K562 (cell line): ENCODE data around the gene BIRC7. TPM values are rescaled to one million over a fixed set of nuclear protein-coding genes. Genes with fewer than 3 reads are reported as not detected.

Experiments used
- ATAC-seq: fragments of 200-7000 bp; cut with Tn5 transposase; 3 replicates; pipeline ENCODE4 v1.9.1; 2020; ENCODE audit warnings: moderate library complexity
- BruUV-seq: library from RNA; stranded (reverse); fragments of 400-500 nt; replicated peaks from 2 replicates; lab custom pipeline; 2021; lab: Mats Ljungman, UMichigan
- CTCF ChIA-PET: fragments of 300-600 bp; formaldehyde crosslinking; extraction: SDS; loops from one replicate; lab custom pipeline; 2021; ENCODE audit warnings: low intra/inter-chr PET ratio; lab: Yijun Ruan, JAX
- POLR2A ChIA-PET: fragments of 300-600, 350-650 bp; sonication (Branson Sonifier 250); formaldehyde crosslinking; extraction: SDS; loops from one replicate; lab custom pipeline; 2021; ENCODE audit warnings: antibody characterized with exemption, inconsistent platforms; lab: Yijun Ruan, JAX
- DNase-seq, 4 experiments: peaks; one replicate each; pipeline versions ENCODE4 v3.0.0 to v3.0.0-alpha.2; 2011 to 2018; ENCODE audit warnings: low spot score in 3 of 4, mixed read lengths in 3 of 4; ENCODE audit errors: extremely low read depth in 1 of 4
- FAIRE-seq: peaks from 2 replicates; lab custom pipeline; 2011; peaks lifted over from hg19 to GRCh38; lab: Jason Lieb, UNC
- H2AFZ ChIP-seq: 2 replicates; pipeline ENCODE4 v1.6.0; 2011; ENCODE audit warnings: low read depth, low read length, control low read depth, inconsistent platforms
- H3K27ac ChIP-seq: fragments of 200-600 bp; 3 replicates; pipeline ENCODE4 v1.8.0; 2011; ENCODE audit warnings: low read depth, mild to moderate bottlenecking, control low read depth, inconsistent platforms, low read length, moderate library complexity, mixed read lengths; ENCODE audit errors: extremely low read depth
- H3K27me3 ChIP-seq, 2 experiments: fragments of 300-600 bp in 1 of 2; 2 replicates in 1 of 2; 3 replicates in 1 of 2; pipeline versions ENCODE4 v1.6.0 to v1.8.0; 2011; ENCODE audit warnings: inconsistent platforms in 2 of 2, low read length in 2 of 2, mild to moderate bottlenecking in 1 of 2, mixed read lengths in 1 of 2, moderate library complexity in 1 of 2; ENCODE audit not compliant: control insufficient read depth in 2 of 2, insufficient read depth in 2 of 2
- H3K36me3 ChIP-seq: fragments of 300-600 bp; 3 replicates; pipeline ENCODE4 v1.8.0; 2011; ENCODE audit warnings: mild to moderate bottlenecking, low read length, inconsistent platforms; ENCODE audit not compliant: control insufficient read depth, insufficient read depth
- H3K4me1 ChIP-seq, 2 experiments: fragments of 200-600 bp in 1 of 2; replicated peaks in 1 of 2; 2 replicates in 1 of 2; 3 replicates in 1 of 2; pipeline versions ENCODE4 v1.5.1 to v1.8.0; 2011; ENCODE audit warnings: inconsistent platforms in 2 of 2, low read length in 2 of 2, mild to moderate bottlenecking in 1 of 2, mixed read lengths in 1 of 2, moderate library complexity in 1 of 2; ENCODE audit not compliant: control insufficient read depth in 2 of 2, insufficient read depth in 2 of 2
- H3K4me2 ChIP-seq: 2 replicates; pipeline ENCODE4 v1.6.1; 2011; ENCODE audit warnings: low read length, control low read depth, inconsistent platforms, mixed read lengths; ENCODE audit not compliant: insufficient read depth
- H3K4me3 ChIP-seq: fragments of 200-600 bp; sonication (generic), shearing (Covaris generic); 2 replicates; pipeline ENCODE4 v1.5.1; 2016; ENCODE audit warnings: control low read depth, inconsistent platforms
- H3K79me2 ChIP-seq: fragments of 200-600 bp; 3 replicates; pipeline ENCODE4 v1.8.0; 2011; ENCODE audit warnings: low read length, inconsistent platforms; ENCODE audit not compliant: control insufficient read depth, insufficient read depth
- H3K9ac ChIP-seq, 2 experiments: 2 replicates each; pipeline versions ENCODE4 v1.6.0 to v1.6.1; 2011; ENCODE audit warnings: low read depth in 2 of 2, low read length in 2 of 2, control low read depth in 1 of 2, inconsistent platforms in 1 of 2, mild to moderate bottlenecking in 1 of 2, mixed read lengths in 1 of 2; ENCODE audit not compliant: insufficient read depth in 1 of 2
- H3K9me1 ChIP-seq: one replicate; pipeline ENCODE4 v1.6.0; 2011; ENCODE audit warnings: inconsistent platforms, mild to moderate bottlenecking, low read length, moderate library complexity; ENCODE audit not compliant: control insufficient read depth, insufficient read depth
- H3K9me3 ChIP-seq: replicated peaks from 2 replicates; pipeline ENCODE4 v1.5.1; 2011; ENCODE audit warnings: low read depth, low read length, inconsistent platforms; ENCODE audit not compliant: control insufficient read depth, insufficient read depth
- H4K20me1 ChIP-seq: replicated peaks from 2 replicates; pipeline ENCODE4 v1.6.1; 2011; ENCODE audit warnings: low read length, inconsistent platforms, mixed read lengths; ENCODE audit not compliant: control insufficient read depth, insufficient read depth
- C11orf30 ChIP-seq: fragments of 450-650 bp; IDR thresholded peaks from 2 replicates; pipeline ENCODE4 v1.6.1; 2016; ENCODE audit warnings: low read depth, mild to moderate bottlenecking
- E4F1 ChIP-seq: fragments of 250-450 bp; sonication (Bioruptor Pico); IDR thresholded peaks from 2 replicates; pipeline ENCODE4 v1.5.0; 2021; ENCODE audit warnings: mild to moderate bottlenecking, borderline replicate concordance
- EGR1 ChIP-seq: fragments of 450-650 bp; conservative IDR thresholded peaks from 2 replicates; pipeline ENCODE4 v1.6.1; 2017; ENCODE audit warnings: mild to moderate bottlenecking
- EP300 ChIP-seq: IDR thresholded peaks from 2 replicates; pipeline ENCODE4 v1.6.1; 2012; ENCODE audit warnings: low read length, improper control_type of control experiment
- FOS ChIP-seq: IDR thresholded peaks from 3 replicates; pipeline ENCODE4 v1.6.1; 2011; ENCODE audit not compliant: insufficient read length; ENCODE audit errors: extremely low read depth
- GABPB2 ChIP-seq: fragments of 250-450 bp; sonication (Bioruptor Pico); conservative IDR thresholded peaks from 2 replicates; pipeline ENCODE4 v1.5.1; 2021; ENCODE audit warnings: mild to moderate bottlenecking
- HLTF ChIP-seq: fragments of 450-650 bp; IDR thresholded peaks from 2 replicates; pipeline ENCODE4 v1.6.1; 2016
- KLF16 ChIP-seq: IDR thresholded peaks from 2 replicates; pipeline ENCODE4 v1.6.1; 2016; ENCODE audit warnings: antibody characterized with exemption
- NBN ChIP-seq: fragments of 450-650 bp; IDR thresholded peaks from 2 replicates; pipeline ENCODE4 v1.6.1; 2016; ENCODE audit warnings: low read depth, mild to moderate bottlenecking
- NFE2 ChIP-seq: IDR thresholded peaks from 2 replicates; pipeline ENCODE4 v1.6.1; 2014; ENCODE audit warnings: antibody characterized with exemption, low read depth
- POLR2G ChIP-seq: fragments of 200-400 bp; formaldehyde crosslinking; IDR thresholded peaks from 2 replicates; pipeline ENCODE4 v1.6.1; 2017; ENCODE audit warnings: low read depth, mild to moderate bottlenecking, antibody characterized with exemption, low read length, moderate library complexity
- THRA ChIP-seq: fragments of 450-650 bp; IDR thresholded peaks from 2 replicates; pipeline ENCODE4 v1.6.1; 2017; ENCODE audit warnings: mild to moderate bottlenecking, moderate library complexity
- VEZF1 ChIP-seq: fragments of 200-800 bp; sonication (Bioruptor generic); IDR thresholded peaks from 2 replicates; pipeline ENCODE4 v1.6.1; 2017; ENCODE audit warnings: missing genetic modification characterization, missing compliant biosample characterization
- ZNF280A ChIP-seq: fragments of 450-650 bp; IDR thresholded peaks from 2 replicates; pipeline ENCODE4 v1.6.1; 2018; ENCODE audit warnings: mild to moderate bottlenecking, low read depth; ENCODE audit not compliant: partially characterized antibody
- ZNF408 ChIP-seq: fragments of 250-450 bp; sonication (Bioruptor Pico); IDR thresholded peaks from 2 replicates; pipeline ENCODE4 v1.4.0; 2020; ENCODE audit warnings: low read depth, mild to moderate bottlenecking, moderate library complexity
- WGBS: fragments of 100-300 bp; shearing (Covaris generic); methylation state at CpG from one replicate; pipeline ENCODE4 v1.1.6; 2016; ENCODE audit warnings: low coverage, mixed read lengths; ENCODE audit not compliant: insufficient coverage; ENCODE audit errors: missing lambda C conversion rate; 5-methylcytosine and 5-hydroxymethylcytosine counted together
- in situ Hi-C: fragments of 300-500 bp; cut with MboI; formaldehyde crosslinking; loops from 4 replicates; pipeline ENCODE4 v1.15.0; 2018; ENCODE audit warnings: inconsistent platforms, mixed read lengths
- intact Hi-C: fragments of 100-400 bp; cut with micrococcal nuclease; formaldehyde crosslinking; loops from 2 replicates; pipeline ENCODE4 v1.14.2; 2022
- polyA plus RNA-seq, 8 experiments: library from polyadenylated mRNA; depleted of rRNA in 4 of 8; stranded (reverse) in 5 of 8; unstranded in 3 of 8; fragments of >200 nt; fragmentation: Nextera tagmentation in 2 of 8; fragmentation: Illumina TruSeq in 1 of 8; extraction: Ambion mirVana in 2 of 8; extraction: Trizol in 1 of 8; gene quantifications; 2 replicates each; pipeline versions ENCODE4 v1.2.1 to v1.2.3, GENCODE V29; 2011 to 2014; ENCODE audit warnings: inconsistent platforms in 1 of 8, missing spikeins in 1 of 8
- total RNA-seq, 7 experiments: library from RNA; depleted of rRNA in 6 of 7; stranded (reverse); fragments of >200 nt in 6 of 7; fragmentation: Illumina TruSeq in 2 of 7; extraction: Trizol in 2 of 7; gene quantifications; 2 replicates each; pipeline versions ENCODE4 v1.2.1 to v1.2.3, GENCODE V29; 2011 to 2021; ENCODE audit warnings: low replicate concordance in 1 of 7

Gene BIRC7
- total and polyA plus RNA-seq, 9 of the 15 experiments (the other 6 are each of a cell fraction or from before 2014, with no cell fraction given), result 0.14 to 0.19 (median 0.16) TPM; not detected in 5

- Histone ChIP-seq H3K9me1 (peaks cover 5% of the 10 kb centered on the region), H3K9ac (peak overlapping the region in 1 of 2 experiments; percentile 29; a peak in 1 of 4 replicates), H4K20me1 (peaks cover 67% of the 10 kb centered on the region), H3K79me2 (peaks cover 61% of the 10 kb centered on the region), H3K4me3 (no peak overlapping the region), H3K27ac (peak overlapping the region; percentile 32; the same call in 1 of the 3 replicates), H3K4me1 (peaks cover 8 to 10% of the 10 kb centered on the region in 2 experiments; a peak in 4 of 5 replicates), H3K4me2 (peak overlapping the region; percentile 10; the same call in 1 of the 2 replicates), H2AFZ (no peak overlapping the region), H3K27me3 (no peaks in the 10 kb centered on the region), H3K9me3 (no peaks in the 10 kb centered on the region), H3K36me3 (peaks cover 69% of the 10 kb centered on the region)
- 61% methylated on average over 9 of the region's 9 CpGs for WGBS
- BruUV-seq, result no TSS peak
- POLR2A ChIA-PET, result interaction anchor here (0.6 to 2.1 kb wide), 7 partner anchors 10 to 298 kb away, joined by 3 to 10 read pairs (median 4); no protein-coding TSS in a partner anchor
- ATAC-seq, result peak; percentile 88
- in situ Hi-C loops, result no loop called here
- peak; percentile 42 to 61 (median 50) for DNase-seq
- CTCF ChIA-PET, result interaction anchor here (0.7 kb wide), 1 partner anchor 928 kb away, joined by 3 read pairs; no protein-coding TSS in a partner anchor
- intact Hi-C loops, result no loop called here
- FAIRE-seq, result peak; percentile 72
- TF ChIP-seq ZNF280A (no peak), EGR1 (peak; percentile 80), KLF16 (0 out of 2 replicates have a peak, but pooled peaks have one; percentile 18), VEZF1 (peak; percentile 75), E4F1 (CRISPR knock-in tag) (no peak), GABPB2 (CRISPR knock-in tag) (no peak), NBN (no peak), HLTF (no peak), EP300 (no peak), FOS (no peak), C11orf30 (0 out of 2 replicates have a peak, but pooled peaks have one; percentile 25), POLR2G (0 out of 2 replicates have a peak, but pooled peaks have one; percentile 17), THRA (no peak), ZNF408 (CRISPR knock-in tag) (no peak), NFE2 (peak; percentile 54; the same call in 1 of the 2 replicates)
Observed at GRCh38 chr20:63196768-63197470, 38.8 kb upstream of the BIRC7 start.
